HUDEP-2 (cell line): ENCODE results near the gene ROM1.
"Not testable (repeated sequence)": the region's sequence is repeated elsewhere in the genome, so short reads cannot be mapped to it uniquely, and the experiment has no call there.

Source experiments
- DNase-seq, 76 experiments: peaks; one replicate each; lab custom pipeline; 2025; ENCODE audit not compliant: unreplicated experiment in 76 of 76; lab: John Stamatoyannopoulos, UW

ROM1 gene

GRCh38 chr11:62646825-62647608, 34.0 kb downstream of the ROM1 start:
- DNase-seq, result peak in 1 of 76 experiments; percentile 16

- no peak for DNase-seq
Measured at GRCh38 chr11:62647609-62648005, 34.5 kb downstream of the ROM1 start.

GRCh38 chr11:62648185-62648966, 35.3 kb downstream of the ROM1 start:
- DNase-seq, result no peak

- no peak for DNase-seq
Measured at GRCh38 chr11:62648967-62649364, 35.9 kb downstream of the ROM1 start.

GRCh38 chr11:62649486-62649885, 36.4 kb downstream of the ROM1 start:
- no peak for DNase-seq

- not testable (repeated sequence) for DNase-seq
Measured at GRCh38 chr11:62650283-62650682, 37.2 kb downstream of the ROM1 start.

GRCh38 chr11:62652161-62653006, 39.3 kb downstream of the ROM1 start:
- peak in 2 of 76 experiments; percentile 12 to 50 for DNase-seq

GRCh38 chr11:62654297-62654696, 41.2 kb downstream of the ROM1 start:
- no peak for DNase-seq

GRCh38 chr11:62656796-62657429, 43.9 kb downstream of the ROM1 start:
- no peak for DNase-seq

GRCh38 chr11:62664405-62665074, 51.5 kb downstream of the ROM1 start:
- DNase-seq, result peak in 9 of 76 experiments; percentile 48 to 64 (median 55)
